Stomach (tissue), 4 donors: ENCODE results near the gene CAMK2G.

ENCODE experiments used
- CTCF ChIP-seq, 7 experiments: fragments of 450-650 bp in 4 of 7; fragments of 200-600 bp in 3 of 7; sonication (generic) in 3 of 7; IDR thresholded peaks; one replicate each; pipeline ENCODE4 v1.5.1; 2016 to 2019; ENCODE audit warnings: antibody characterized with exemption in 7 of 7, control low read depth in 2 of 7, mild to moderate bottlenecking in 1 of 7
- EP300 ChIP-seq: sonication (generic); formaldehyde crosslinking; IDR thresholded peaks from one replicate; pipeline ENCODE4 v1.6.1; 2017; ENCODE audit warnings: antibody characterized with exemption
- POLR2A ChIP-seq, 4 donors: fragments of 450-650 bp; IDR thresholded peaks; one replicate each; pipeline ENCODE4 v1.6.1; 2016; ENCODE audit warnings: antibody characterized with exemption in 4 of 4, control low read depth in 2 of 4, mild to moderate bottlenecking in 1 of 4, moderate library complexity in 1 of 4

GRCh38 chr10:73786512-73786885 lies 87.9 kb downstream of the CAMK2G start:
- no peak for TF ChIP-seq CTCF (IDR thresholded peaks at IDR 0.05)
- TF ChIP-seq POLR2A (IDR thresholded peaks at IDR 0.05): no peak
- no peak for TF ChIP-seq EP300
